HFFc6 (cell line): ENCODE results near the gene GTF3C4. TPM values are rescaled to one million over a fixed set of nuclear protein-coding genes. Genes with fewer than 3 reads are reported as not detected.
"Not testable (repeated sequence)": the region's sequence is repeated elsewhere in the genome, so short reads cannot be mapped to it uniquely, and the experiment has no call there.

ENCODE experiments used
- DNase-seq: peaks from one replicate; pipeline ENCODE4 v3.0.0-alpha.2; 2018
- H3K27ac Mint-ChIP-seq: 2 replicates; pipeline ENCODE4 v1.8.0; 2020; ENCODE audit warnings: mild to moderate bottlenecking, mixed read lengths
- H3K27me3 Mint-ChIP-seq: 2 replicates; pipeline ENCODE4 v1.8.0; 2021; ENCODE audit warnings: mild to moderate bottlenecking, moderate library complexity, mixed read lengths; ENCODE audit not compliant: insufficient read depth
- H3K36me3 Mint-ChIP-seq: 2 replicates; pipeline ENCODE4 v1.8.0; 2021; ENCODE audit warnings: low read depth, mixed read lengths
- H3K4me1 Mint-ChIP-seq: 2 replicates; pipeline ENCODE4 v1.8.0; 2020; ENCODE audit warnings: low read depth, mixed read lengths
- H3K4me3 Mint-ChIP-seq: 2 replicates; pipeline ENCODE4 v1.8.0; 2020; ENCODE audit warnings: mild to moderate bottlenecking, moderate library complexity, mixed read lengths
- H3K9me3 Mint-ChIP-seq: 2 replicates; pipeline ENCODE4 v1.8.0; 2020; ENCODE audit warnings: mild to moderate bottlenecking, mixed read lengths
- CTCF ChIP-seq: fragments of 200-600 bp; sonication (generic); IDR thresholded peaks from 2 replicates; pipeline ENCODE4 v1.5.0; 2021; ENCODE audit warnings: antibody characterized with exemption, mild to moderate bottlenecking
- total RNA-seq, 6 experiments: library from RNA; stranded (reverse); fragmentation: NEBNext Ultra II Directional; extraction: Animal tissue kit (Norgen Biotek cat#: 25700); gene quantifications; 2 replicates in 1 of 6; 3 replicates in 5 of 6; pipeline ENCODE4 v1.2.3, GENCODE V29; 2021

The GTF3C4 gene
- total RNA-seq, 6 experiments from 2014 or later: 13.5 to 16.0 (median 15.1) TPM

- no peaks in the 10 kb centered on the region for H3K36me3 Mint-ChIP-seq
- H3K4me1 Mint-ChIP-seq: no peaks in the 10 kb centered on the region
Observed at GRCh38 chr9:132717326-132717945, 47.2 kb downstream of the GTF3C4 start.

GRCh38 chr9:132718381-132718928 is 48.2 kb downstream of the GTF3C4 start:
- not testable (repeated sequence) for H3K4me3 Mint-ChIP-seq, DNase-seq, H3K4me1 Mint-ChIP-seq, H3K36me3 Mint-ChIP-seq, H3K9me3 Mint-ChIP-seq, H3K27ac Mint-ChIP-seq
- peaks cover 21% of the 10 kb centered on the region for H3K27me3 Mint-ChIP-seq

More at GRCh38 chr9:132717326-132717945, 47.2 kb downstream of the GTF3C4 start:
- Mint-ChIP-seq H3K27me3 (peaks cover 18% of the 10 kb centered on the region), H3K27ac (no peak overlapping the region), H3K4me3 (no peak overlapping the region), H3K9me3 (no peaks in the 10 kb centered on the region)
- TF ChIP-seq CTCF: no peak
- DNase-seq: no peak

- no peaks in the 10 kb centered on the region for H3K9me3 Mint-ChIP-seq
- H3K27me3 Mint-ChIP-seq: peaks cover 32% of the 10 kb centered on the region
- no peak overlapping the region for H3K27ac Mint-ChIP-seq
- TF ChIP-seq CTCF: no peak
- no peak overlapping the region for H3K4me3 Mint-ChIP-seq
- H3K36me3 Mint-ChIP-seq: no peaks in the 10 kb centered on the region
- no peak for DNase-seq
- no peaks in the 10 kb centered on the region for H3K4me1 Mint-ChIP-seq
Observed at GRCh38 chr9:132721661-132722060, 51.4 kb downstream of the GTF3C4 start.

GRCh38 chr9:132722564-132723065 is 52.4 kb downstream of the GTF3C4 start:
- no peak for DNase-seq
- peaks cover 29% of the 10 kb centered on the region for H3K27me3 Mint-ChIP-seq

GRCh38 chr9:132723809-132724208 is 53.5 kb downstream of the GTF3C4 start:
- H3K27me3 Mint-ChIP-seq: peaks cover 23% of the 10 kb centered on the region
- H3K27ac Mint-ChIP-seq: no peak overlapping the region
- H3K9me3 Mint-ChIP-seq: no peaks in the 10 kb centered on the region
- no peaks in the 10 kb centered on the region for H3K36me3 Mint-ChIP-seq
- TF ChIP-seq CTCF: no peak
- no peak overlapping the region for H3K4me3 Mint-ChIP-seq
- H3K4me1 Mint-ChIP-seq: no peaks in the 10 kb centered on the region
- no peak for DNase-seq

More at GRCh38 chr9:132722564-132723065, 52.4 kb downstream of the GTF3C4 start:
- no peaks in the 10 kb centered on the region for H3K36me3 Mint-ChIP-seq
- no peaks in the 10 kb centered on the region for H3K4me1 Mint-ChIP-seq
- H3K4me3 Mint-ChIP-seq: no peak overlapping the region
- no peaks in the 10 kb centered on the region for H3K9me3 Mint-ChIP-seq
- H3K27ac Mint-ChIP-seq: no peak overlapping the region
- no peak for TF ChIP-seq CTCF

- Mint-ChIP-seq H3K36me3 (no peaks in the 10 kb centered on the region), H3K27me3 (peaks cover 29% of the 10 kb centered on the region), H3K4me1 (no peaks in the 10 kb centered on the region), H3K4me3 (no peak overlapping the region), H3K27ac (no peak overlapping the region), H3K9me3 (no peaks in the 10 kb centered on the region)
- TF ChIP-seq CTCF: no peak
- DNase-seq: no peak
Observed at GRCh38 chr9:132725306-132725705, 55.0 kb downstream of the GTF3C4 start.
